Skeletal muscle tissue (tissue), 4 donors: ENCODE measurements around the gene CCDC171. TPM values are rescaled to one million over a fixed set of nuclear protein-coding genes. Genes with fewer than 3 reads are reported as not detected.

ENCODE experiments used
- H3K27ac ChIP-seq: one replicate; pipeline ENCODE4 v1.7.0; 2013; ENCODE audit warnings: mild to moderate bottlenecking, low read depth, low read length, inconsistent platforms
- H3K27me3 ChIP-seq, 3 donors: one replicate each; pipeline ENCODE4 v1.7.0; 2013; ENCODE audit warnings: low read length in 3 of 3; ENCODE audit not compliant: control insufficient read depth in 3 of 3, insufficient read depth in 3 of 3
- H3K36me3 ChIP-seq, 3 donors: one replicate each; pipeline ENCODE4 v1.7.0; 2013; ENCODE audit warnings: low read length in 3 of 3; ENCODE audit not compliant: control insufficient read depth in 3 of 3, insufficient read depth in 3 of 3
- H3K4me1 ChIP-seq, 3 donors: one replicate each; pipeline ENCODE4 v1.7.0; 2013; ENCODE audit warnings: low read length in 3 of 3, mild to moderate bottlenecking in 3 of 3; ENCODE audit not compliant: control insufficient read depth in 3 of 3, insufficient read depth in 3 of 3
- H3K4me3 ChIP-seq, 3 donors: one replicate each; pipeline ENCODE4 v1.7.0; 2013; ENCODE audit warnings: low read length in 3 of 3
- H3K9ac ChIP-seq, 3 donors: one replicate each; pipeline ENCODE4 v1.7.0; 2013; ENCODE audit warnings: low read length in 3 of 3, mild to moderate bottlenecking in 3 of 3, moderate library complexity in 2 of 3, low read depth in 1 of 3
- H3K9me3 ChIP-seq, 3 donors: one replicate each; pipeline ENCODE4 v1.7.0; 2013; ENCODE audit warnings: low read length in 3 of 3; ENCODE audit not compliant: control insufficient read depth in 3 of 3
- total RNA-seq: library from RNA; depleted of rRNA; stranded (reverse); fragments of >200 nt; gene quantifications from one replicate; pipeline ENCODE4 v1.2.3, GENCODE V29; 2014
- donor health status: Osteomylitis.

Gene CCDC171
- total RNA-seq, 1 donor from 2014 or later: 5.7 TPM

GRCh38 chr9:15846611-15847010 is 293.8 kb downstream of the CCDC171 start:
- no peaks in the 10 kb centered on the region for H3K9me3 ChIP-seq
- H3K4me3 ChIP-seq: no peak overlapping the region
- H3K4me1 ChIP-seq: no peaks in the 10 kb centered on the region
- no peak overlapping the region for H3K9ac ChIP-seq
- peaks cover 0 to 3% (median 0%) of the 10 kb centered on the region in 3 donors for H3K36me3 ChIP-seq
- H3K27ac ChIP-seq: no peak overlapping the region
- H3K27me3 ChIP-seq: no peaks in the 10 kb centered on the region

- Histone ChIP-seq H3K9me3 (no peaks in the 10 kb centered on the region), H3K4me1 (no peaks in the 10 kb centered on the region), H3K36me3 (peaks cover 0 to 3% (median 0%) of the 10 kb centered on the region in 3 donors), H3K27ac (no peak overlapping the region), H3K4me3 (no peak overlapping the region), H3K27me3 (no peaks in the 10 kb centered on the region), H3K9ac (no peak overlapping the region)
Measured at GRCh38 chr9:15849871-15850270, 297.0 kb downstream of the CCDC171 start.

- H3K9ac ChIP-seq: no peak overlapping the region
- H3K9me3 ChIP-seq: no peaks in the 10 kb centered on the region
- H3K36me3 ChIP-seq: no peaks in the 10 kb centered on the region
- H3K4me1 ChIP-seq: no peaks in the 10 kb centered on the region
- H3K27me3 ChIP-seq: no peaks in the 10 kb centered on the region
- H3K27ac ChIP-seq: no peak overlapping the region
- H3K4me3 ChIP-seq: no peak overlapping the region
Measured at GRCh38 chr9:15851766-15852165, 298.9 kb downstream of the CCDC171 start.

- Histone ChIP-seq H3K9me3 (no peaks in the 10 kb centered on the region), H3K27ac (no peak overlapping the region), H3K4me3 (no peak overlapping the region), H3K4me1 (no peaks in the 10 kb centered on the region), H3K36me3 (no peaks in the 10 kb centered on the region), H3K27me3 (no peaks in the 10 kb centered on the region), H3K9ac (no peak overlapping the region)
Measured at GRCh38 chr9:15856591-15856990, 303.7 kb downstream of the CCDC171 start.

GRCh38 chr9:15867334-15867733 is 314.5 kb downstream of the CCDC171 start:
- Histone ChIP-seq H3K4me3 (no peak overlapping the region), H3K4me1 (no peaks in the 10 kb centered on the region), H3K36me3 (no peaks in the 10 kb centered on the region)

DNA sequence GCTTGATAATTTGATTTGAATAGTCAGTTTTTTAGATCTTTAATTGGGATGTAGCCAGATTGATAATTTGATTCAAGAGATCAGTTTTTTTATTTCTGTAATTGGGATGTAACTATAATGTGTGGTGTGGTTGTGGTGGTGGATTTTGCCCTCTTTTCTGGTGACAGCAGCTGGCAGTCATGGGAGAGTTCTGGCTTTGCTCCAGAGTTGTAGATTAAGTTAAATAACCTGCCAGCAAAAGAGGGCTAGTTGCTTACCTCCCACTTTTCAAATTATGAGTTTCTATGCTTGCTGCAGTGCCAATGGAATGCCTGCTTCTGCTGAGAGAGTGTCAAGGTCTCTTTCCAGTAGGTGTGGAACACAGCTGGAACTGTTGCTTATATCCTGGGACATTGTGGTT is 315.1 kb downstream of the CCDC171 start:
- Histone ChIP-seq H3K27me3 (no peaks in the 10 kb centered on the region), H3K4me1 (no peaks in the 10 kb centered on the region), H3K9me3 (no peaks in the 10 kb centered on the region), H3K27ac (no peak overlapping the region), H3K9ac (no peak overlapping the region), H3K4me3 (no peak overlapping the region), H3K36me3 (no peaks in the 10 kb centered on the region)

More at GRCh38 chr9:15867334-15867733, 314.5 kb downstream of the CCDC171 start:
- H3K9me3 ChIP-seq: no peaks in the 10 kb centered on the region
- H3K27ac ChIP-seq: no peak overlapping the region
- H3K27me3 ChIP-seq: no peaks in the 10 kb centered on the region
- no peak overlapping the region for H3K9ac ChIP-seq

- Histone ChIP-seq H3K4me1 (no peaks in the 10 kb centered on the region), H3K4me3 (no peak overlapping the region), H3K36me3 (no peaks in the 10 kb centered on the region), H3K27me3 (no peaks in the 10 kb centered on the region), H3K9ac (no peak overlapping the region), H3K9me3 (no peaks in the 10 kb centered on the region), H3K27ac (no peak overlapping the region)
Measured at GRCh38 chr9:15873573-15874177, 320.8 kb downstream of the CCDC171 start.

- H3K4me1 ChIP-seq: no peaks in the 10 kb centered on the region
- H3K27me3 ChIP-seq: no peaks in the 10 kb centered on the region
- H3K27ac ChIP-seq: no peak overlapping the region
- H3K9ac ChIP-seq: no peak overlapping the region
- no peak overlapping the region for H3K4me3 ChIP-seq
- no peaks in the 10 kb centered on the region for H3K9me3 ChIP-seq
- H3K36me3 ChIP-seq: no peaks in the 10 kb centered on the region
Measured at GRCh38 chr9:15882328-15882727, 329.5 kb downstream of the CCDC171 start.

- H3K27ac ChIP-seq: no peak overlapping the region
- no peaks in the 10 kb centered on the region for H3K27me3 ChIP-seq
- H3K9ac ChIP-seq: no peak overlapping the region
- no peaks in the 10 kb centered on the region for H3K36me3 ChIP-seq
- H3K4me1 ChIP-seq: no peaks in the 10 kb centered on the region
- H3K9me3 ChIP-seq: no peaks in the 10 kb centered on the region
- H3K4me3 ChIP-seq: no peak overlapping the region
Measured at GRCh38 chr9:15882883-15883282, 330.0 kb downstream of the CCDC171 start.

DNA sequence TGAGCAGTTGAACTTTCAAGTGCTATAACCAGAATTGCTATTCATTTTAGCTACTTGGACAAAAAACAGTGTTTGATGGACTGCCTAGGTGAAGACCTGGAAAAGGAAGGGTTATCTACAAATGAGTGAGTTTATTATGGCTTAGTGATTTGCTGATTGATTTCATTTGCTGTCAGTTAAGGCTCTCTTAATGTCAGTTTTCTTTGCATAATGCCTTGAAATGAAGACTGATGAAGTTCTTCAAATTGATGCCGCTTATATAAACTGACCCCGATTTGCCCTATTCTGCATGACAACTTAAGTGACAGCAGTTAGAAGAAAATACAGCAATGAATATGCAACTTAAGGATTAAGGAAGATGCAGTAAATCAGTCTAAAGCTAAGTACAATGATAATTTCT is 332.6 kb downstream of the CCDC171 start:
- H3K9me3 ChIP-seq: no peaks in the 10 kb centered on the region
- H3K4me3 ChIP-seq: no peak overlapping the region
- no peak overlapping the region for H3K9ac ChIP-seq
- no peaks in the 10 kb centered on the region for H3K36me3 ChIP-seq
- H3K4me1 ChIP-seq: no peaks in the 10 kb centered on the region
- no peak overlapping the region for H3K27ac ChIP-seq
- H3K27me3 ChIP-seq: no peaks in the 10 kb centered on the region
